GM12891 (cell line): ENCODE results near the gene NT5C3A.

ENCODE experiments used
- PAX5 ChIP-seq: IDR thresholded peaks from 2 replicates; pipeline ENCODE4 v1.6.1; 2011; ENCODE audit warnings: low read length, moderate library complexity, mild to moderate bottlenecking; ENCODE audit not compliant: insufficient read depth, severe bottlenecking
- POLR2A ChIP-seq: IDR thresholded peaks from 2 replicates; pipeline ENCODE4 v1.6.1; 2011; ENCODE audit warnings: low read depth, low read length, control low read depth
- POLR2AphosphoS5 ChIP-seq: IDR thresholded peaks from 2 replicates; pipeline ENCODE4 v1.6.1; 2011; ENCODE audit warnings: low read depth, low read length, control low read depth
- POU2F2 ChIP-seq: IDR thresholded peaks from 2 replicates; pipeline ENCODE4 v1.6.1; 2011; ENCODE audit warnings: low read depth, mild to moderate bottlenecking, control low read depth, low read length, moderate library complexity
- SPI1 ChIP-seq: IDR thresholded peaks from 2 replicates; pipeline ENCODE4 v1.6.1; 2011; ENCODE audit warnings: low read depth, low read length, control low read depth
- TAF1 ChIP-seq: IDR thresholded peaks from 2 replicates; pipeline ENCODE4 v1.6.1; 2011; ENCODE audit warnings: low read depth, low read length, control low read depth

DNA sequence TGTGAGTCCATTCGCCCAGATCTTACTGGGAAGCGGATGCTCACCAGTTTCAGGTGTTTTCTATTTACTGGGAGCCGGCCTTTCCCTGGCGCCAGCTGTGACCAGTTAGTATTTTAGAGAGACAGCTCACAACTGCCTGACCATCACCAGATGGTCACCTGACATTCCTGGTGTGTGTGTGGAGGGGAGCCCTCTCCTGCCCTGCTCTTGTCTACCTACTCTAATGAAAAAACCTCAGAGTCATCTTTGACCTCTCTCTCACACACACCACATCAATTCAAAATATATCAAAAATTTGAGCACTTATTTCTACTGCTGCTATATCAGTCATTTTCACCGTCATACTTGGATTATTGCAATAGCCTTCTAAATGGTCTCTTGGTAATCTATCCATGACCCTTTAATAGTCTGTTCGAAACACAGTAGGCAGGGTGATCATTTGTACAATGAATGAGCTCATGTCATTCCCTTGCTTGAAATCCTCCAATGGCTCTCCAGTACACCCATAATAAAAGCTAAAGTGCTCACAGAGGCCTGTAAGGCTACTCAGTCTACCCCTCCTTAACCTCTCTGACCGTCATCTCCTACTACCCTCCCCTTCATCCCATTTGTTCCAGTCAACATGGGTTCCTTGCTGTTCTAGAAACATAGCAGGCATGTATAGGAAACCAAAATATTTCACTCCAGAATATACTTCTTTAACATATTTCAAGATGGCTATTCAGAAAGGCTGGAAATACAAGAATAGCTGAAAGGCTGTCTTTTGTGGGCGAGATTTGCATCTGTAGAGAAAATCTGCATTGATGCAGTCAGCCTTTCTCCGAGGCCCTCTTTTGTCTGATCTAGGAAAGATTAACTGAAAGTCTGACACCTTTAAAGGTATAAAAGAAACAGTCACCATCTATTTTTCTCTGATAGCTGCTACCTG, 17.5 kb upstream of the NT5C3A start:
- TF ChIP-seq POLR2A: no peak
- no peak for TF ChIP-seq TAF1
- TF ChIP-seq PAX5: no peak
- TF ChIP-seq POLR2AphosphoS5: no peak
- TF ChIP-seq POU2F2: no peak
- TF ChIP-seq SPI1: no peak
